ENCODE data around the gene SLC5A9. TPM values are rescaled to one million over a fixed set of nuclear protein-coding genes. Genes with fewer than 3 reads are reported as not detected.

Gene SLC5A9
- not detected for total RNA-seq

GRCh38 chr1:48222501-48223242, at the start of gene SLC5A9:
Gene SLC5A9, plus strand, starts transcription at chr1:48222716. Its CDS starts 21 bp downstream, at chr1:48222737.
- no peak within 1 kb of the TSS for H3K27ac ChIP-seq
- TF ChIP-seq CTCF (IDR thresholded peaks at IDR 0.05), result no peak
- no peaks in the 10 kb centered on the region for H3K27me3 ChIP-seq
- H3K4me3 ChIP-seq, result no peak within 1 kb of the TSS
- H3K36me3 ChIP-seq, result no peaks in the 10 kb centered on the region
- H3K9me3 ChIP-seq, result no peaks in the 10 kb centered on the region
- no peak for DNase-seq (ENCODE audit: low spot score)
- no peaks in the 10 kb centered on the region for H3K4me1 ChIP-seq

GRCh38 chr1:48175116-48175515, 47.4 kb upstream of the SLC5A9 start:
- Histone ChIP-seq H3K36me3 (no peaks in the 10 kb centered on the region), H3K27ac (no peak overlapping the region), H3K4me1 (no peaks in the 10 kb centered on the region), H3K27me3 (no peaks in the 10 kb centered on the region), H3K4me3 (no peak overlapping the region), H3K9me3 (no peaks in the 10 kb centered on the region)
- DNase-seq (ENCODE audit: low spot score), result no peak
- no peak for TF ChIP-seq CTCF (IDR thresholded peaks at IDR 0.05)

GRCh38 chr1:48177257-48177656, 45.3 kb upstream of the SLC5A9 start:
- no peak for DNase-seq (ENCODE audit: low spot score)
- no peaks in the 10 kb centered on the region for H3K27me3 ChIP-seq
- H3K4me3 ChIP-seq, result no peak overlapping the region
- H3K9me3 ChIP-seq, result no peaks in the 10 kb centered on the region
- H3K4me1 ChIP-seq, result no peaks in the 10 kb centered on the region
- no peak overlapping the region for H3K27ac ChIP-seq
- no peaks in the 10 kb centered on the region for H3K36me3 ChIP-seq
- no peak for TF ChIP-seq CTCF (IDR thresholded peaks at IDR 0.05)

- no peak for TF ChIP-seq CTCF (IDR thresholded peaks at IDR 0.05)
- no peaks in the 10 kb centered on the region for H3K27me3 ChIP-seq
- H3K36me3 ChIP-seq, result no peaks in the 10 kb centered on the region
- no peaks in the 10 kb centered on the region for H3K4me1 ChIP-seq
- H3K9me3 ChIP-seq, result no peaks in the 10 kb centered on the region
- no peak for DNase-seq (ENCODE audit: low spot score)
- no peak overlapping the region for H3K4me3 ChIP-seq
- H3K27ac ChIP-seq, result no peak overlapping the region
Observed at GRCh38 chr1:48181669-48182367, 40.7 kb upstream of the SLC5A9 start.

- Histone ChIP-seq H3K36me3 (no peaks in the 10 kb centered on the region), H3K4me1 (no peaks in the 10 kb centered on the region), H3K9me3 (peaks cover 0 to 3% of the 10 kb centered on the region in 2 donors), H3K27ac (no peak overlapping the region), H3K27me3 (no peaks in the 10 kb centered on the region), H3K4me3 (no peak overlapping the region)
- no peak for TF ChIP-seq CTCF (IDR thresholded peaks at IDR 0.05)
- no peak for DNase-seq (ENCODE audit: low spot score)
Observed at GRCh38 chr1:48182439-48182838, 40.1 kb upstream of the SLC5A9 start.

Data from right atrium auricular region (tissue), 2 donors.